Retina (tissue), 1 donor: ENCODE results near the gene AIG1.
"Not testable (repeated sequence)": the region's sequence is repeated elsewhere in the genome, so short reads cannot be mapped to it uniquely, and the experiment has no call there.

Source experiments
- DNase-seq: peaks from one replicate; pipeline ENCODE4 v3.0.0-alpha.2; 2016

AIG1 gene

DNA sequence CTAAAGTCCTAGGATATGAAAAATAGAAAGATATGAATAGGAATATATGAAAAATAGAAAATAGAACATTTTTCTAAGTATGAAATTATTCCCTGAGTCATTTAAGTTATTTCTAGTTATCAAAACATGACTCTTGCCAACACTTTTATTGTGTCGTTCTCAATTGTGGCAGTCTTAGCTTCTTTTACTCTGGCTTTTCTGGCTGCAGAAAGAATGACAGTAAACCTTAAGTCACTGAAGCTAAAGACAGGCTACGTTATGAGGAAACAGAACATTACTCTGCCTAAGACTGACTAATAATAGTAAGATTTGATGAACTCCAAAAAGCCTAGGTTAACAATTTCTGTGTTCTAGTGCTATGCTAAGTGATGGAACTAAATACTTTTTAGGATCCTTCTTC, 74.6 kb downstream of the AIG1 start:
- no peak for DNase-seq

DNA sequence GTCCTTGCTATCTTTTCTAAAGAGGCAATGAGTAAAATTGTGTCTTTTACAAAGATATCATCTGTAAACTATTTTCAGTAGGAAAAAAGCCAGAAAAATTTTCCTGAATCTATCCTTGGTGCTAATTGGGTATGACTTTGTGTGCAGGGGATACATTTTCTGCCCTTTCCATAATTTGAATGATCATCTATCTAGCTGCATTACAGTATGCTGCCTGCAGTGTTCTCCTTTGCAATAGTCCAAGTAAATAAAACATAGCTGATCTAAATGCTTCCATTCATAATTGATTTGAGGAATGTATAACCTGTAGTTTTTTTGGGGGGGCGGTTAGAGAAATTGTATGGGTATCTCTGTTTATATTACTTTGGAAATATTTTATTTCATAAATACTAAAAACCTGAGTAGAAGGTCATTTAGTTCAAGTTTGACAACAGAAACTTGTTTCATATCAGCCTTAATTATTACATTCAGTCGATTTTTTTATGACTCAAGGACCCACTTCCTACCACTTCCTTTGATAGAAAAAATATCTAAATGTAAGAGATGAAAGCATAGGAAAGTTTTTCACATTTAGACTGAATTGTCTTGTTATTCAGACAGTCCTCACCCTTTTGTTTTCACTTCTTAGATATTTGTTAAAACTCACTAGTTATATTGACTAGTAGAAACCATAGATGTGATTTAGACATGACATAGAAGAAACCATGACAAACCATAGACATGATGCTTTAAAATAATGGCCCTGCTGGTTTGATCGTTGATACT, 75.3 kb downstream of the AIG1 start:
- no peak for DNase-seq

DNA sequence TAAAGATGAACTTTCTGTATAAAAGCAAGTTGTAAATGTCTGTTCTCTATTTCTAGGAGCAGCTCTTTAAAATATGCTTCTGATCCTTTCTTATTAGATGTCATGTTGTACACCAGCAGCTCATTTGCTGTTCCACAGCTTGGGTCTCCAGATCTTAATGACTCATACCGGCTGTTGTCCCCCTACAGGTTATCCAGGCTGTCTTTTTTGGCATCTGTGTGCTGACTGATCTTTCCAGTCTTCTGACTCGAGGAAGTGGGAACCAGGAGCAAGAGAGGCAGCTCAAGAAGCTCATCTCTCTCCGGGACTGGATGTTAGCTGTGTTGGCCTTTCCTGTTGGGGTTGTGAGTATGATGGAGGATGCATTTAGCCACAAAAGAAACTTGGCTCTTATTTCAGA, 76.0 kb downstream of the AIG1 start:
- DNase-seq = no peak

DNA sequence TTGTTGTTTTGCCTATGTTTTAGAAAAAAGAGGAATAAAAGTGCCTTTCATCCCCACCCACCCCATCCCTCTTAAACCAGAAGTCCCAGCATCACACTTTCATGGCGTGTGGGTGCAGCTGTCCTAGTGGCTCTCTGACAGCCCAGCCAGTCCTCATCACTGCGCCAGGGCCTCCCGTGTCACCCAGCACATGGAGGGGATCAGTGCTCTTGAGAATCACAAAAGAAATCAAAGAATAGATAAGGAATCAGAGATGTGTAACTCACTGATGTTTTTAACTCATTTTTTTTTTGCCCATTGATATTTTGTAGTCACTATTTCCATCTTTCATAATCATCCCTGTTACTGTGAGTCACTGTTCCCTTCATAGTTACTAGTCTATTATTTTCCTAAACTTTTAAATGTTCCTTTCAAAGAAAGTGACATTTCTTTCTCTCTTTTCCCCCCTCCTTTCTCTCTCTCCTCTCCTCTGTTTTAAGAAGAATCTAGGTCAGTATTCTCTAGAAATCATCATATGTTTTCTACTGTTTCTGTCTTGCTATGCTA, 78.6 kb downstream of the AIG1 start:
- no peak for DNase-seq

DNA sequence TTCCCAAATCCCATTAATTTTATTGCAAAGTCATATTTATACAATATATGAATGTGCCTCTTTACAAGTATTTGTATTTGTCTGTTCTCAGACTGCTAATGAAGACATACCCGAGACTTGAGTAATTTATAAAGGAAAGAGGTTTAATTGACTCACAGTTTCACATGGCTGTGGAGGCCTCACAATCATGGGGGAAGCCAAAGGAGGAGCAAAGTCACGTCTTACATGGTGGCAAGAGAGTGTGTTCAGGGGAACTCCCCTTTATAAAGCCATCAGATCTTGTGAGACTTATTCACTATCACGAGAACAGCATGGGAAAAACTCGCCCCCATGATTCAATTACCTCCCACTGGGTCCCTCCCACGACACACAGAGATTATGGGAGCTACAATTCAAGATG, 79.2 kb downstream of the AIG1 start:
- not testable (repeated sequence) for DNase-seq

DNA sequence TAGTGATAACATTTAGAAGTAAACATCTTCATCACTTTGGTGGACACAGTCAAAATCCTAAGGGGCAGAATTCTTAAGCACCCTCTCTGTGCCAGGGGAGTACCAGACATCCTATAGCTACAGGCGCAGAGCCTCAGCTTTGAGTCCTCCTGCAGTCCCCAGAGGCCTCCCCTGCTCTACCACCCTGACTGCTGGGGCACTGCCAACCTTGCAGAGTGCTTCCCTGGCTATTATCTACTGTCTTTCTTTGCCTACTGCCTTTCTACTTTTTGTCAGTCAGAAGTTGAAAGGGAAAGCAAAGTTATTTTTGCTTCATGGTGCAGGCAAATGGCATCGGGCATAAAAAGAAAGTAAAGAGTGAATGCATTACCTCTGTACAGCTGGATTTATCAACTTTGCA, 80.1 kb downstream of the AIG1 start:
- no peak for DNase-seq

DNA sequence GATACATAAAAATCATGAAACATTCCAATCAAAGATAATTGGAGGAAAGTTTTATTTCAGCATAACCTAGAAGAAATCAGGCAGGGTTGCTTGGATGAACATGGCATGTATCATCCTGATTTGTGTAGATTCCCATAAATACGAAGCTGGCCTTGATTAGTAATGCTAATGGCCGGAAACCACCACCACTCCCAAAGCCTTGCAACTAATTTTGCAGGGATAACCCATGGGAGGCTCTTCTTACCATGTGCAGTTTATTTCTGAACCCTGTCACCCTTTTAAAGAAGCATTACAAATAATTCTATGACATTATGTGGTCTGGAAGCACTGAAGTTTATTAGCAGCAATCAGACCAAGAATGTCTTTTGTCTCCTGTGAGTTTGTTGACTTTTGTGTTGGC, 80.8 kb downstream of the AIG1 start:
- DNase-seq = no peak

DNA sequence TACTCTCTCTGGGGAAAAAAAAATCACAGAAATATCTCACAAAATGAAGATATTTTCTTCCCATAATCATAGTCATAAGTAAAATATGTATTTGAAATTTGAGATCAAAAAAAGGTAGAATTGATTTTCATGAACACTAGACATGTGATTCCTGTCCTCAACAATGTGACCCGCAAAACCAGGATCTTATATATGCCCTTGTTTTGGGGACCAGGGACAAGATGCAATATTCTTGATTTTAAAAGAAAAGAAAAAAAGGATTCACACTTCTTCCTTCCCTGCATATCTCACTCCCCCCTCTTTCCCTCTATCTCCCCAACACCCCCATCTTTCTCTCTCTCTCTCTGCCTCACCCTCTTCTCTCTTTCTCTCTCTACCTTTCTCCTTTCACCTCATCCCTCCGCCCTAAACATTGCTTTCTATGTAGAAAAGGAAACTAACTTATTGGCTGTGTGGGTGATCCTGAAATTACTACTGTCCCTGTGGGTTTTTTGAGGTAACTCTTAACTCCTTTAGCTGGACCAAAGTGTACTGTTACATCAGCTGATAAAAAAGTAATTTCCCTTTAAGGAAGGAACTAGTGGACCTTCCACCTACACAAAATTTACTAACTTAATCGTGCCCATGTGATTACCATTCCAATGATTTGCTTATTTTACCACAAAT, 85.6 kb downstream of the AIG1 start:
- no peak for DNase-seq

DNA sequence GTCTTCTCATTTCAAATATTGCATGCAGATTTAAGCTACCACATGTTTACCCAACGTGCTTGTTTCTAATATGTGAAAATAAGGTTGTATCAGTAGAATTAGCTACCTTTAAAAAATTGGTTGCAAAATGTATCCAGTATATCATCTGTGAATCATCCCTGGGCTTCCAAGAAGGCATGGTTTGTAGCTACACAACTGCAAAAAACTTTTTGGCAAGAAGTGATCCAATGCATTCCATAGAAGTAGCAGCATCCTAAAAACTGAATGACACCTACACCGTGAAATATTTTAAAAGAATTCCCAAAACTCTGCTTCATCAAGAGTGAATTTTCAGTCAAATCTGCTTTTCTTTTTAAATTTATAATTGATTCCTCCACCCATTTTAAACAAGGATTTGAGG, 89.1 kb downstream of the AIG1 start:
- no peak for DNase-seq

DNA sequence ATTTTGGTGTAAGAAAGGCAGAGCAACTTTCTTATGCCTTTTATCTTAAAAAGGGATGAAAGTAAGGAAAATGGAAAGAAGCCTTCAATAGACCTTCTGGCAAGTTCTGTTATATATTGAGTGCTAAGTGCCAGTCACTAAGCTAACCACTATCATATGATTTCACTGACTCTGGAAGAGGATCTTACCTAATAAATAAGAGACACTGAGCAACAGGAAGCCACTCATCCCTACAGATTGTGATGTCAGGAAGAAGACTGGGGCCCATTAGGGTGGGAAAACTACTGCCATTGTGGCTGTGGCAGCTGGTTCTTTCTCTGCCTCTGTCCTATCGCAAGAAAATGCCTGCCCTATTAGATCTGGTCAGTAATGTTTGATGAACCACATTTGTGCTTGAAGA, 89.6 kb downstream of the AIG1 start:
- no peak for DNase-seq

DNA sequence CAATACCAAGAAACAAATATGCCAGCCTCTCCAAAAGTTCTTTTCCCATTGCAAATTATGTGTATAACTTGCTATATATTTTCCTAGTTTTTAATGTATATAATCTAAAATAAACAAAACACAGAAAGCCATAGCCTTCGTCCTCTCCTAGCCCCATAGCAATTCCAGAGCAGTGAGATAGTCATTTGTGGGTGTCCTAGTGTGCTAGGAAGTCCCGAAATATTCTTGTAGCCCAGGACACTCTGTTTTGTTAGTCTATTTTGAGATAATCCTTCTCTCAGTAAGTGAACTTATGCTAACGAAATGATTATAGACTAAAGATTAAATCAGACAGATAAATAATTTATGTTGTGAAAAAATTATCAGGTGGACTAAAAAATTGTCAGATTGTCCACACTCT, 90.7 kb downstream of the AIG1 start:
- DNase-seq = no peak

DNA sequence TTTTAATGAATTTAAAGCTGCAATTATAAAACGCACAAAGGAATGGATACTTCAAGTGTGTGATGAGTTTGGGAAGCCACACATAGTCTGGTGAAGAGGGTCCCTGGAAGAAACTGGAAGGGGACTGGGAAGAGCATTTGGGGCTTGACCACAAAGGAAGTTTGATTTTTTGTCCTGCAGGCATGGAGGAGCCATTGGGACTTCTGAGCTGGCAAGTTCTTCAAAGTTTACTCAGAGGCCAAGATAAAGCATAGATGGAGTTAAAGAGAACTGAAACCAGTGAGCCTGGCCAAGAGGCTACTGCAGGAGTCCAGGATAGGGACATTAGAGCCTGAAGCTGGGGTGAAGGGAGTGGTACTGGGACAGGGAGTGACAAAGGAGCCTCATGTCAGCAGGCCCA, 95.0 kb downstream of the AIG1 start:
- no peak for DNase-seq

DNA sequence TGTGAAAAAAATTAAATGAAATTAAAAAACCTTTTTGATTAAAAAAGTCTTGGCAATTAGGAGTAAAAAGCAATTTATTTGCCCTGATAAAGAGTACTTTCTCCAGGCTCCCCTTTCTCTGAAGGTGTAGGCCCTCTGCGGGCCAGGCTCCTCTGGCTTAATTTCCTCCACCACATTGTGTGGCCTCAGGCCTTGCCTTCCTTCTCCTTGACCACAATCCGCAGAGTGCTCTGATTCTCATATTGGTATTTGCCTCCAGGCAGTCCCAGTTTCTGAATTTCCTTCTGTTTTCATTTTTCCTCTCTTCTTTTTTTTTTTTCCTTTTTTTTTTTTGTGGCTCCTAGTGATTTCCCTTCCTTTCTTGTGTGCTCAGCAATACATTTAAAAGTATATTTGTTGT, 96.4 kb downstream of the AIG1 start:
- no peak for DNase-seq

DNA sequence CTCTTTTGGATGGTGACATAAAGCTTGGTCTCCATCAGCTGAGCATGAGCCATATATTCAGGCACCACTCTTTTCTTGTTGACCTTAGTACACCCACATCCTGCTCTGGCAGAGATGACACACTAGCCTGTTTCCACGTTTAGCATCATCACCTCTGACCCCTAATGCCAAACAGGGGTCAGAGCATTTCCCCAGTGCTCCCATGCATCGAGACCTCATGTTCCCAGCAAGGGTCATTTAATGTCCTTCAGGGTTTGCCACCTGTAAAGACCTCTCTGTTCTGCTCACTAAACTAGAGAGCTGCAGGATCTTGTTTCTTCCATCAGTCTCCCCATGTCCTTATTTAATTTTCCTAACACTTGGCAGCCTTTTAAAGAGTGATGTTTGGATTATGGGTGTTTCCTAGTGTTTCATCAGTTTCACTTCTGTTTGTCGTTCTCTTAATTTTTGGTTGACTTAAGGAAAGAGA, 97.5 kb downstream of the AIG1 start:
- DNase-seq = no peak

DNA sequence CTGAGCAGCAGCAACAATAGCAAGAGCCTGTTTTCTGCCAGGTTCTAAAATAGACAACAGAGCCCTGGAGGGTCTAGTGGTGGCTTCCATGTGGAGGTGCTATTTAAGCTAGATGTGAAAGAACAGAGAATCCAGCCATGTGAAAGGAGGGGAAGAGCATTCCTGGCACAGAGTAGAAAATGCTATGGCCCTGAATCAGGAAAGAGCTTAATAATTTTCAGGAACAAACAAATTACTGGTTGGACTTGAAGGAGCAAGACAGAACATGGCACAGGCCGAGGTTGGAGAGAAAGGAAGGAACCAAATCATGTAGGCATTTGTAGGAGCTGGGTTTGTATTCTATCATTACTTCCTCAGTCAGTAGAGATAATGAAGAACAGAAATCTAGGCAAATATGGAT, 98.3 kb downstream of the AIG1 start:
- DNase-seq = no peak

DNA sequence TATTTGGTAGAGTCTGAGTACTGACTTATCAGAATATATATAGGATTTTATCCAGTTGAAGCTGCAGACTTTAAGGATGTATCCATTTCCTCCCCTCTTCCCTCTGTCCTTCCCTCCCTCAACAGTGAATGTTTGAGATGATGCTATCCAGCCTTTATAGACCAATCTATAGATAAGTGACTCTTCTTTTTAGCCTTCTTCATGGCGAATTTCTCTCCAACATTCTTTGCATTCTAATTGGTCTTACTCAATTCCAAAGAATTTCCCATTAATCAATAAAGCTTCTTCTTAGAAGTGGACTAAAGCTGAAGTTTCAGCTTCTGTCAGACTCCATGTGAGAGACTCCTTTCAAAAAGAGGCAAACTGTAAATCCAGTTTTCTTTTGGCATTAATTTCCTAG, 99.3 kb downstream of the AIG1 start:
- DNase-seq = no peak

DNA sequence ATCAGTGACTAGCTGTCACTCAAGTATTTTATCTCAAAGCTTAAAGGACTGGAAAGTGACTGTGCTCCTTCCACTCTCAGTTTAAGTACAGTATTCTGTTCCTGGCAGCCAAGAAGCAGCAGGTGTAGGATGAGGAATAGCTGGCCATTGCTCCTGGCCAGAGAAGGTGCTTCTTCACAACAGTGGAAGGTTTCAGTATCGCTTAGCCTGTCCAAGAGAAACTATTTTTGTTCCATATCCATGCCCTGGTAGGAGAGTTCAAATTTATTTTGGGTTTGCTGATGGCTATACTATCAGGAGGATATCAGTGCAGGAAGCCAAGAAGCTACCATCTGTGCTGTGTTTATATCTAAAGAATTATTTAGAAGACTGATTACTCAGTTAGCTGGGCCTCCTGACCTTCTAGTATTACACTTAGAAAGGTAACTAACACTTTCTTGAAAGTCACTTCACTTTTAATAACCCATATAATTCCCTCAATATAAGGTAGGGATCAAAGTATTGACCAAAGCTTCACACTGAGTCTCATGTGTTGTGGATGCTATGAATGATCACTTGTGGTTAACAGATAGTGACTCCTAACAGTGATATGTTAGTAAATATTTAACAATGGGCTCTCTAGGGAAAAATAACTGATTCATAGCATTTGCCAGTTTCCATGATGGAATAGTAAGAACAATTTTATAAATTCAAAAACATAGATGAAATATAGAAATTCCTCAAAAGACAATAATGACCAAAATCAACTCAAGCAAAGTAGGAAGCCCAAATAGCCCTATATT, 99.9 kb downstream of the AIG1 start:
- no peak for DNase-seq

DNA sequence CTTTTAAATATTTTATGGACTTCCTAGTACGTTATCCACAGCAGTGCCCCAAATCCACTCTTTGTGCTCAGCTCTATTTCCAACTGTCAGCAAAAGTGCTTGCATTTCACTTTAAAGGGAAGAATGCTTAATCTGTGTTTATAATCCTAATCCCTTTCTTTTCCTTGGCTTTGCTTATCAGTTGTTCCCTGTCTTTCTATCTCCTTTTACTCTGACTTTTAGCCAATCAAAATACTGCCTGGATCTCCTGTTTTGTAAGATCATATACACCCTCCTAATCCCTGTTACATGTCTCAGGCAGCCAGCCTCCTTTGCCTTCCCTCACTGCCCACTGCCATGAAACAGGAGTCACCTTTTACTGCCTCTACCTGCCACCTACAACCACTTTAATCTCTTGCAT, 102.9 kb downstream of the AIG1 start:
- no peak for DNase-seq

DNA sequence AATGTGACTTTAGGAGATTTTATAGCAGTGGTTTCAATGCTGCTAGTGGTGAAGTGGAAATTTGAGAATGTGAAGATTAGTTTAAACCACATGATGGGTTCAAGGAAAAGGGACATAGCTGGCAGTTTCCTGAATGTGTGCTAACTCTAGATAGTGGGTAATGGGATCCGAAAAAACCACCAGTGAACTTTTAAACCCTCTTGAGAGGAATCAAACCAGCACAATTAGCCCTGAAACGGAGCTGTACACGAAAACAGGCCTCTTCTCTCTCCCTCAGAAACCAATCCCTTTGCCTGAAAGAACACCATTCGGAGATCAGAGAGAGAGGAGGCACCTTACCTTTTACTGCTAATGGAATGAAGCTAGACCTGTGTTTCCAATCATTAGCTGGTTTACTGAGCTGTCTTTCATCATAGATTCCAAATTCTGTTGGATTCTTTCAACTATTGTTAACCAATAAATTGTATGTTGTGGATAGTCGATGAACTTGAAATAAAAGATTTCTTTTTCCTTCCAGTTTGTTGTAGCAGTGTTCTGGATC, 103.9 kb downstream of the AIG1 start:
- DNase-seq = no peak

DNA sequence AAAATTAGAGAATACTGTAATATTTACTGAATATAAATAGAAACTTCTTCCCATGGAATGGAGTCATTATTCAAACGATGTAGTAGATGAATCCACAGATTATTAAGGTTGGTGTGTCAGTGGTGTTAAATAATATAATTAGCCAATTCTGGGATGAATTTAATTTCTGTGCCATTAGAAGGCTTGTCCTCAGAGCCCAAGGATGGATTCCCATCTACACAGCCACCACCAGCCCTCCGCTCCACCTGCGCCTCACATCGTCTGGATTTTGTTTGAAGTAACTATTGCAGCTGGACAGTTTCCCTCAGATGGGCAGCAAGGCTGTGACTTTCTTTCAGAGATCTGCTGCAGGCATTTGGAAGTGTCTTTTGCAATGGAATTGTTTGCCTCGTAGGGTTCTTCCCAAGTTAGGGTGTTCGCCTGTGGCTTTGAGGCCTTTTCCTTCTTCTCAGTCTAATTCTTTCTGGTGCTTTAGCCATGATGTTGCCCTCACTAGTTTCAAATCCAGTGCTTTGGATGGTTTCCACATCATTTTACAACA, 104.7 kb downstream of the AIG1 start:
- no peak for DNase-seq

DNA sequence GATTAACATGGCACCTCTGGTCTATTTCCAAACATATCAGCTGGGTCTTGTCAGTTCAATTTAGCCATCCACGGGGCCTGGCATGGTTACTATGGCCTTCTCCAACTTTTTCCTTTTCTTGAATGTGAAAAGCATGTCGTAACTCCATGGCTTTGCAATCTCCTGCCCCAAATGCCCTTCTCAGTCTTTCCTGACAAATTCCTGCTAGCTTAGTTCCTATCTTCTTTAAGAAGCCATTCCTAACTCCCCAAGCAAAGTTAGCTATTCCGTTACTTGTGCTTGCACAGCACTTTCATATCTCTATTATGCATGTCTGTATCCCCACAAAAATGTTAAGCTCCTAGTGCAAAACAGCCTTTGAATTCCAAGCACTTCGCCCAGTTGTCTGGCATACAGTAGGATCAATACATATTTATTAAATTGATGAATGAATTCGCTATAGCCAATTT, 105.6 kb downstream of the AIG1 start:
- DNase-seq = no peak

DNA sequence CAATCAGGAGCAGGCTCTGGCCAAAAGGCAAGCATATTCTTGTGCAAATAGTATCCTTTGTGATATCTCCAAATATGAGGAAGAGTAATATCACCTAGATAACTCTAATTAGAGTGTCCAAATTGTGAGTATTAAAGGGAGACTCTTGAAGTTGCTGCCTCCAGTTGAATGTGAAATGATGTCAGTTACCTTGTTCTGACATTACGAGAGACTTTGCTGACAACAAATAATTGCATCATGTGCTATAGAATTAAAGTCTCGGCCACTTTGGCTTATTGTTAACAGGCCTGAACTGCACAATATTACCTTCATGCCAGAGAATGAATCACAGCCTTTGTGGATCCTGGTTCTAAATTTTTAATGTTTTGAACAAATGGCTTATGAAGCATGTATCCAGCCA, 106.5 kb downstream of the AIG1 start:
- DNase-seq = no peak

DNA sequence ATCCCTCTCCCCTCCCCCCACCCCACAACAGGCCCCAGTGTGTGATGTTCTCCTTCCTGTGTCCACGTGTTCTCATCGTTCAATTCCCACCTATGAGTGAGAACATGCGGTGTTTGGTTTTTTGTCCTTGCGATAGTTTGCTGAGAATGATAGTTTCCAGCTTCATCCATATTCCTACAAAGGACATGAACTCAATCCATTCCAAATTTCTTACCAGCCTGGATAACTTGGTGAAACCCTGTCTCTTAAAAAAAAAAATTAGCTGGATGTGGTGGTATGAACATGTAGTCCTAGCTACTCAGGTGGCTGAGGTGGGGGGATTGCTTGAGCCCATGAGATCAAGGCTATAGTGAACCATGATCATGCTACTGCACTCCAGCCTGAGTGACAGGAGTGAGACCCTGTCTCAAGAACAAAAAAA, 107.7 kb downstream of the AIG1 start:
- DNase-seq = not testable (repeated sequence)
